Endothelial cell of umbilical vein (primary cell): Measurements from ENCODE around the gene RMDN3. TPM values are rescaled to one million over a fixed set of nuclear protein-coding genes. Genes with fewer than 3 reads are reported as not detected.

ENCODE experiments used
- BruUV-seq: library from RNA; stranded (reverse); fragments of 400-500 nt; replicated peaks from 2 replicates; lab custom pipeline; 2021; lab: Mats Ljungman, UMichigan
- CTCF ChIA-PET: fragments of 300-600, 350-600 bp; sonication (Branson Sonifier 250); formaldehyde crosslinking; loops from one replicate; lab custom pipeline; 2021; ENCODE audit warnings: antibody characterized with exemption, inconsistent platforms; lab: Charles Lee
- POLR2A ChIA-PET: fragments of 300-600, 350-600 bp; sonication (Branson Sonifier 250); formaldehyde crosslinking; loops from one replicate; lab custom pipeline; 2021; ENCODE audit warnings: antibody characterized with exemption, inconsistent platforms; lab: Charles Lee
- DNase-seq: peaks from one replicate; pipeline ENCODE4 v3.0.0-alpha.2; 2011; ENCODE audit warnings: low read depth, low spot score
- FAIRE-seq: peaks from 2 replicates; lab custom pipeline; 2011; peaks lifted over from hg19 to GRCh38; lab: Jason Lieb, UNC
- H2AFZ ChIP-seq: 2 replicates; pipeline ENCODE4 v1.6.0; 2012; ENCODE audit warnings: low read depth, low read length, control low read depth, inconsistent platforms
- H3K27ac ChIP-seq: 2 replicates; pipeline ENCODE4 v1.5.1; 2011; ENCODE audit warnings: low read depth, mild to moderate bottlenecking, control low read depth, low read length, moderate library complexity; ENCODE audit not compliant: insufficient read depth
- H3K27me3 ChIP-seq, 2 experiments: 2 replicates each; pipeline versions ENCODE4 v1.6.0 to v1.6.1; 2011; ENCODE audit warnings: low read length in 2 of 2, mixed read lengths in 1 of 2; ENCODE audit not compliant: control insufficient read depth in 2 of 2, insufficient read depth in 2 of 2
- H3K36me3 ChIP-seq, 2 experiments: 2 replicates in 1 of 2; 3 replicates in 1 of 2; pipeline ENCODE4 v1.5.1; 2011; ENCODE audit warnings: low read length in 2 of 2, mild to moderate bottlenecking in 1 of 2, moderate library complexity in 1 of 2; ENCODE audit not compliant: control insufficient read depth in 2 of 2, insufficient read depth in 2 of 2; ENCODE audit errors: extremely low read depth in 1 of 2
- H3K4me1 ChIP-seq: 3 replicates; pipeline ENCODE4 v1.5.1; 2011; ENCODE audit warnings: mild to moderate bottlenecking, low read length; ENCODE audit not compliant: control insufficient read depth, insufficient read depth; ENCODE audit errors: extremely low read depth
- H3K4me2 ChIP-seq: 2 replicates; pipeline ENCODE4 v1.6.1; 2011; ENCODE audit warnings: low read length, control low read depth, mixed read lengths; ENCODE audit not compliant: insufficient read depth
- H3K4me3 ChIP-seq, 3 experiments: fragments of 200-600 bp in 1 of 3; sonication (generic), shearing (Covaris generic) in 1 of 3; replicated peaks in 1 of 3; 2 replicates each; pipeline ENCODE4 v1.5.1; 2011 to 2016; ENCODE audit warnings: control low read depth in 3 of 3, low read length in 3 of 3, mild to moderate bottlenecking in 2 of 3, inconsistent platforms in 1 of 3, low read depth in 1 of 3, moderate library complexity in 1 of 3; ENCODE audit not compliant: insufficient read depth in 1 of 3
- H3K79me2 ChIP-seq: 2 replicates; pipeline ENCODE4 v1.6.0; 2012; ENCODE audit warnings: low read length, inconsistent platforms; ENCODE audit not compliant: control insufficient read depth, insufficient read depth
- H3K9ac ChIP-seq: replicated peaks from 2 replicates; pipeline ENCODE3; 2011; ENCODE audit warnings: low read length, control low read depth; ENCODE audit not compliant: insufficient read depth; ENCODE audit errors: extremely low read depth
- H3K9me1 ChIP-seq: replicated peaks from 3 replicates; pipeline ENCODE4 v1.6.0; 2011; ENCODE audit warnings: mild to moderate bottlenecking, low read length; ENCODE audit not compliant: control insufficient read depth, insufficient read depth; ENCODE audit errors: extremely low read depth
- H3K9me3 ChIP-seq: replicated peaks from 2 replicates; pipeline ENCODE4 v1.5.1; 2012; ENCODE audit warnings: low read length, inconsistent platforms; ENCODE audit not compliant: control insufficient read depth, insufficient read depth
- H4K20me1 ChIP-seq: replicated peaks from 2 replicates; pipeline ENCODE3; 2011; ENCODE audit warnings: mild to moderate bottlenecking, low read length; ENCODE audit not compliant: control insufficient read depth, insufficient read depth; ENCODE audit errors: extremely low read depth
- CTCF ChIP-seq, 2 donors: IDR thresholded peaks; 1 replicate in 1 of 2; 2 replicates in 1 of 2; pipeline ENCODE4 v1.5.1; 2011; ENCODE audit warnings: low read length in 2 of 2, mild to moderate bottlenecking in 2 of 2, moderate library complexity in 2 of 2, control low read depth in 1 of 2, inconsistent platforms in 1 of 2, low read depth in 1 of 2; ENCODE audit not compliant: insufficient read depth in 1 of 2; ENCODE audit errors: extremely low read depth in 1 of 2
- EZH2 ChIP-seq: IDR thresholded peaks from 2 replicates; pipeline ENCODE4 v1.6.1; 2012; ENCODE audit warnings: borderline replicate concordance, low read depth, mild to moderate bottlenecking, moderate library complexity, low read length, inconsistent platforms; ENCODE audit not compliant: severe bottlenecking
- FOS ChIP-seq: IDR thresholded peaks from 2 replicates; pipeline ENCODE4 v1.6.1; 2011; ENCODE audit warnings: mild to moderate bottlenecking, low read length, moderate library complexity, borderline replicate concordance; ENCODE audit not compliant: insufficient read depth
- GATA2 ChIP-seq: IDR thresholded peaks from 2 replicates; pipeline ENCODE4 v1.7.0; 2011; ENCODE audit warnings: low read depth, mild to moderate bottlenecking, moderate library complexity, mixed read lengths, low read length; ENCODE audit not compliant: insufficient read length, insufficient read depth
- JUN ChIP-seq: IDR thresholded peaks from 2 replicates; pipeline ENCODE4 v1.6.1; 2011; ENCODE audit warnings: borderline replicate concordance, low read depth; ENCODE audit not compliant: insufficient read length, insufficient read depth
- MAX ChIP-seq: IDR thresholded peaks from 2 replicates; pipeline ENCODE4 v1.6.1; 2011; ENCODE audit not compliant: insufficient read depth, insufficient read length
- MYC ChIP-seq: IDR thresholded peaks from one replicate; pipeline ENCODE4 v1.6.1; 2011; ENCODE audit warnings: mild to moderate bottlenecking, low read depth, low read length
- POLR2A ChIP-seq: IDR thresholded peaks from 2 replicates; pipeline ENCODE4 v1.6.1; 2012; ENCODE audit warnings: low read depth, mild to moderate bottlenecking, control low read depth, low read length
- POLR2AphosphoS5 ChIP-seq: IDR thresholded peaks from 2 replicates; pipeline ENCODE4 v1.6.1; 2012; ENCODE audit warnings: low read depth, mild to moderate bottlenecking, control low read depth, low read length, moderate library complexity; ENCODE audit not compliant: insufficient read depth
- dilution Hi-C: fragments of 300-500 bp; cut with MboI; formaldehyde crosslinking; loops from one replicate; pipeline ENCODE4 v1.15.0; 2019; ENCODE audit warnings: low sequenced_read_pairs; ENCODE audit not compliant: extremely low pct_ligation_motif_present
- intact Hi-C: fragments of 100-400 bp; cut with micrococcal nuclease; formaldehyde crosslinking; loops from one replicate; pipeline ENCODE4 v1.10.0; 2022
- polyA plus RNA-seq, 4 experiments: library from polyadenylated mRNA; depleted of rRNA in 3 of 4; stranded (reverse) in 3 of 4; unstranded in 1 of 4; fragments of >200 nt; gene quantifications; 2 replicates each; pipeline versions ENCODE4 v1.2.1 to v1.2.3, GENCODE V29; 2011 to 2012; ENCODE audit warnings: missing spikeins in 1 of 4
- total RNA-seq: library from RNA; stranded (reverse); gene quantifications from 2 replicates; pipeline ENCODE4 v1.2.3, GENCODE V29; 2021

The RMDN3 gene
- total and polyA plus RNA-seq, 2 donors (not counting 3 experiments of a cell fraction or from before 2014, with no cell fraction given) = 20.1 to 37.2 TPM

- peak overlapping the region; percentile 71 for H3K27ac ChIP-seq
- peaks cover 0 to 4% of the 10 kb centered on the region in 2 experiments for H3K36me3 ChIP-seq
- no peaks in the 10 kb centered on the region for H3K9me1 ChIP-seq
- peaks cover 8% of the 10 kb centered on the region for H3K4me1 ChIP-seq
- intact Hi-C loops (loop anchor here (1.0 to 2.0 kb wide), 7 partner anchors 7 to 139 kb away; partner anchors contain the start of genes C15orf62, DNAJC17, RAD51 and VPS18), dilution Hi-C loops (no loop called here)
- H4K20me1 ChIP-seq = no peaks in the 10 kb centered on the region
- H3K27me3 ChIP-seq = no peaks in the 10 kb centered on the region
- no peaks in the 10 kb centered on the region for H3K9me3 ChIP-seq
- peak overlapping the region; percentile 71 for H3K4me2 ChIP-seq
- TF ChIP-seq MAX (no peak), CTCF (IDR thresholded peaks at IDR 0.05; ENCODE audit: extremely low read depth in 1 of 2, insufficient read depth in 1 of 2, low read depth in 1 of 2, low read length in 2 of 2) (no peak), FOS (no peak), POLR2AphosphoS5 (no peak), EZH2 (no peak), POLR2A (no peak), MYC (no peak), GATA2 (no peak), JUN (no peak)
- peak overlapping the region; percentile 85 for H3K9ac ChIP-seq
- peak overlapping the region; percentile 13 to 71 (median 59) for H3K4me3 ChIP-seq
- ChIA-PET CTCF (interaction anchor here (0.6 to 1.6 kb wide), 2 partner anchors 26 to 42 kb away, joined by 3 to 4 read pairs; no protein-coding TSS in a partner anchor), POLR2A (no interaction called here)
- peaks cover 19% of the 10 kb centered on the region for H3K79me2 ChIP-seq
- no peak overlapping the region for H2AFZ ChIP-seq
- DNase-seq = no peak
- no TSS peak for BruUV-seq
- no peak for FAIRE-seq
These were observed 756 bp upstream of the RMDN3 start for GRCh38 chr15:40755812-40756208.
